Measurements from ENCODE around the gene AMZ1.
"Not testable (repeated sequence)": the region's sequence is repeated elsewhere in the genome, so short reads cannot be mapped to it uniquely, and the experiment has no call there.

Gene AMZ1

DNA sequence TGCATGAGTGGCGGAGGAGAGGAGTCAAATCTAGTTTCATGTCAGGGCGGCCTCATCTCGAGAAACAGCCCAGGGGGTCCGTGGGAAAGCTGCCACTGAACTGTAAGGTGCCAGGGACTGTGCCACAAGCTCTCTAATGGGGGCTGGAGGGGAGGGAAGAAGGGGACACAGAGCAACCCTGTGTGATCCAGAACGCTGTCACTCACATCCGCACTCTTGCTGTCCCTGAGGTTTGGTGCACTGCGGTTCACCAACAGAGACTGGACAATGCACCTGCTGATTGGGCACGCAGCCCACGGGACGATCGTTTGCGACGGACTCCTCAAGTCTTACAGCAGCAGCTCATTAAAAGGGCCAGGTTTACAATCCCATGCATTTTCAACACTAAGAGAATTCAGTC, 47.7 kb downstream of the AMZ1 start:
- in situ Hi-C loops (cut with HindIII; ENCODE audit: low pct_unique_long_range_greater_than_20kb, low sequenced_read_pairs) = no loop called here
- no peak for DNase-seq (ENCODE audit: low read depth in 1 of 2, low spot score in 1 of 2)
- no peak for TF ChIP-seq JUND (IDR thresholded peaks at IDR 0.05; ENCODE audit: low read depth)

- no peak for TF ChIP-seq JUND (IDR thresholded peaks at IDR 0.05; ENCODE audit: low read depth)
- in situ Hi-C loops (cut with HindIII; ENCODE audit: low pct_unique_long_range_greater_than_20kb, low sequenced_read_pairs) = no loop called here
- DNase-seq (ENCODE audit: low read depth in 1 of 2, low spot score in 1 of 2) = no peak
Measured at GRCh38 chr7:2736411-2736914, 48.5 kb downstream of the AMZ1 start.

DNA sequence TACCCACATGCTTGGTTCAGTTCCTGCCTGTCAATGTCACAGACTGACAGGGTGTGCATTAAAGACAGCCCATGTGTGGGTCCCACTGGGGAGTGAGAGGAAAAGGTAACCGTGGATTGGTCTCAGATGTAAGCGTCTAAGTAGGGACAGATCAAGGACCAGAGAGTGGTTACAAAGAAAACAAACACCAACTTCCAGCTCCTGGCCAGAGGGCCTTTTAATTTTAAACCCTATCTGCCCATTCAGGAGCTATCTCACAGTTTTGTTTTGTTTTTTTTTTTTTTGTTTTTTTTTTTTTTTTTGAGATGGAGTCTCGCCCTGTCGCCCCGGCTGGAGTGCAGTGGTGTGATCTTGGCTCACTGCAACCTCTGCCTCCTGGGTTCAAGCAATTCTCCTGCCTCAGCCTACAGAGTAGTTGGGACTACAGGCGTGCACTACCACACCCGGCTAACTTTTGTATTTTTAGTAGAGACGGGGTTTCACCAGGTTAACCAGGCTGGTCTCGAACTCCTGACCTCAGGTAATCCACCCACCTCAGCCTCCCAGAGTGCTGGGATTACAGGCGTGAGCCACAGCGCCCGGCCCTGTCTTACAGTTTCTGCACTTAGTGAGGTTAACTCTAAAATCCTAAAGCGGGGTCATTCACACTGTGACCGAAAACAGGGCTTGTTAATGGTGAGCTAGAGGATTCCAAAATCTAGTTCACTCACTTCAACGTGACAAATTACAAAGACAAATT, 49.2 kb downstream of the AMZ1 start:
- DNase-seq (ENCODE audit: low read depth in 1 of 2, low spot score in 1 of 2); in situ Hi-C loops (cut with HindIII; ENCODE audit: low pct_unique_long_range_greater_than_20kb, low sequenced_read_pairs): not testable (repeated sequence)

DNA sequence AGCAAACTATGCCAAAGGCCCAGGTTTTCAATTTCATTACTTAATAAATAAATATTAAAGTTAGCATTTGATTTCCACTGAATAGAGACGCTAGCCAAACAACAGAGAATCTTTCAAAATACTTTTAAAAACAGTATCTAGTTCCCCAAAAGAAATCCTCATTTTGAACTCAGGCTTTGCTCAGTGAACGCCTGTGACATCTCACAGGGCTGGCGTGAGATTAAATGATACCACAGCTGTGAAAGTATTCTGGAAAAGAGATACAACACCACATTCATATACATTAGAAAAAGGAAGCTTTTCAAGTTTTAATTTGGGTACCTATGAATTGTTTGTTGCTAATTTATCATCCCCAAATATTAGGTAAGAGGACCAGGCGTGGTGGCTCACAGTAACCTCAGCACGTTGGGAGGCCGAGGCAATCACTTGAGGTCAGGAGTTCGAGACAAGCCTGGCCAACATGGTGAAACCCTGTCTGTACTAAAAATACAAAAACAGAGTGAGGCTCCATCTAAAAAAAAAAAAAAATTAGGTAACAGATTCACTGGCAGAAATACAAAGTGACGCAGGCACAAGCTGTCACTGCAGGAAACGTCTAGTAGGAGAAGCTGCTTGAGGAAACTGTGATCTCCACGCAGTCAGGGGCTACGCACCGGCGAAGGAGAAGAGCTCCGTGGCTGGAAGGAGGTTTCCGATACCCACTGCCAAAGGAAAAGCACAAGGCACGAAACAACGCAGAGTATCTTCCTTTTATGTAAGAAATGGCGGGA, 50.0 kb downstream of the AMZ1 start:
- in situ Hi-C loops (cut with HindIII; ENCODE audit: low pct_unique_long_range_greater_than_20kb, low sequenced_read_pairs) = no loop called here
- TF ChIP-seq JUND (IDR thresholded peaks at IDR 0.05; ENCODE audit: low read depth) = no peak
- DNase-seq (ENCODE audit: low read depth in 1 of 2, low spot score in 1 of 2) = no peak

DNA sequence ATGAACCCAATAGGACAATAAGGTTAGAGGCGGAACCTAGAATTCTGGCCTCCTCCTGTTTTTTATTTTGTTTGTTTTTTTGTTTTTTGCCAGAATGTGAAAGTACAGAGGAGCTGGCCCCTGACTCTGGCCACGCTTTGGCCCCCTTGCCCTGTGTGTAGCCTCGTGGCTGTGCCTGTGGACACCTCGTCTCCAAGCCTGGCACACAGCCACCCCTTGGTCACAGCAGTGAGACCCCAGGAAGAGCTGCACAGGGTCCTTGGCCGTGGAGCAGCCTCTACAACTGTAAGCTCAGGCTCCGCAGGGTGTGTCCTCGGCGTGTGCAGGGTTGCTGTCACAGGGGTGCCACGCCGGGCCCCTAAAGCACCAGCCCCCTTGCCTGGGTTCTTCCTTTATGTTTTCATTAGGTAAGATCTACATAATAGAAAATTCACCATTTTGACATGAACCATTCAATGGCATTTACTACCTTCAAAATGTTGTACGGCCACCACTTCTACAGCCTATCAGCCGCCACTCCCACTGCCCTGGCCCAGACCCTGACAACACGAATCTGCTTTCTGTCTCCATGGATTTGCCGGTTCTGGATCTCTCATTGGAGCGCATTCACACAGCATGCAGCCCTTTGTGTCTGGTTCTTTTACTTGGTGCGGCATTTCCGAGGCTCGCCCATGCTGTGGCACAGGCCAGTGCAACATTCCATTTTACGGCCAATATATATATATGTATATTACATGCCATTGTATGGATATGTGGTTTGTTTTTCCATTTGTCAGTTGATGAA, 51.0 kb downstream of the AMZ1 start:
- no peak for DNase-seq (ENCODE audit: low read depth in 1 of 2, low spot score in 1 of 2)
- in situ Hi-C loops (cut with HindIII; ENCODE audit: low pct_unique_long_range_greater_than_20kb, low sequenced_read_pairs) = no loop called here
- no peak for TF ChIP-seq JUND (IDR thresholded peaks at IDR 0.05; ENCODE audit: low read depth)

- in situ Hi-C loops (cut with HindIII; ENCODE audit: low pct_unique_long_range_greater_than_20kb, low sequenced_read_pairs); DNase-seq (ENCODE audit: low read depth in 1 of 2, low spot score in 1 of 2): not testable (repeated sequence)
Measured at GRCh38 chr7:2743523-2744185, 55.7 kb downstream of the AMZ1 start.

DNA sequence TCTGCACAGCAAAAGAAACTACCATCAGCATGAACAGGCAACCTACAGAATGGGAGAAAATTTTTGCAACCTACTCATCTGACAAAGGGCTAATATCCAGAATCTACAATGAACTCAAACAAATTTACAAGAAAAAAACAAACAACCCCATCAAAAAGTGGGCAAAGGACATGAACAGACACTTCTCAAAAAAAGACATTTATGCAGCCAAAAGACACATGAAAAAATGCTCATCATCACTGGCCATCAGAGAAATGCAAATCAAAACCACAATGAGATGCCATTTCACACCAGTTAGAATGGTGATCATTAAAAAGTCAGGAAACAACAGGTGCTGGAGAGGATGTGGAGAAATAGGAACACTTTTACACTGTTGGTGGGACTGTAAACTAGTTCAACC, 60.7 kb downstream of the AMZ1 start:
- in situ Hi-C loops (cut with HindIII; ENCODE audit: low pct_unique_long_range_greater_than_20kb, low sequenced_read_pairs); DNase-seq (ENCODE audit: low read depth in 1 of 2, low spot score in 1 of 2): not testable (repeated sequence)

- no peak for DNase-seq (ENCODE audit: low read depth in 1 of 2, low spot score in 1 of 2)
- TF ChIP-seq JUND (IDR thresholded peaks at IDR 0.05; ENCODE audit: low read depth) = no peak
- in situ Hi-C loops (cut with HindIII; ENCODE audit: low pct_unique_long_range_greater_than_20kb, low sequenced_read_pairs) = no loop called here
Measured at GRCh38 chr7:2750004-2750407, 62.0 kb downstream of the AMZ1 start.

GRCh38 chr7:2751086-2751485, 63.1 kb downstream of the AMZ1 start:
- no peak for TF ChIP-seq JUND (IDR thresholded peaks at IDR 0.05; ENCODE audit: low read depth)
- DNase-seq (ENCODE audit: low read depth in 1 of 2, low spot score in 1 of 2) = no peak
- in situ Hi-C loops (cut with HindIII; ENCODE audit: low pct_unique_long_range_greater_than_20kb, low sequenced_read_pairs) = no loop called here

DNA sequence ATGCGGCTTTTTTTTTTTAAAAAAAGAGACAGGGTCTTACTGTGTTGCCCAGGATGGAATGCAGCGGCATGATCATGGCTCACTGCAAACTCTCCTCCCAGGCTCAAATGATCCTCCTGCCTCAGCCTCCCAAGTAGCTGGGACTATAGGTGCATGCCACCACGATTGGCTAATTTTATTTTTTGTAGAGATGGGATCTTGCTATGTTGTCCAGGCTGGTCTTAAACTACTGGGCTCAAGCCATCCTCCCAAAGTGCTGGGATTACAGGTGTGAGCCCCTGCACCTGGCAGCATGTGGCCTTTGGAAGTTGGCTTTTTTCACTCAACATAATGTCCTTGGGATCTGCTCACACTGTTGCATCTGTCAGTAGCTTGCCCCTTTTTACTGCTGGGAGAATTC, 65.1 kb downstream of the AMZ1 start:
- DNase-seq (ENCODE audit: low read depth in 1 of 2, low spot score in 1 of 2) = no peak
- no peak for TF ChIP-seq JUND (IDR thresholded peaks at IDR 0.05; ENCODE audit: low read depth)
- in situ Hi-C loops (cut with HindIII; ENCODE audit: low pct_unique_long_range_greater_than_20kb, low sequenced_read_pairs) = no loop called here

GRCh38 chr7:2754086-2754485, 66.1 kb downstream of the AMZ1 start:
- in situ Hi-C loops (cut with HindIII; ENCODE audit: low pct_unique_long_range_greater_than_20kb, low sequenced_read_pairs) = no loop called here
- TF ChIP-seq JUND (IDR thresholded peaks at IDR 0.05; ENCODE audit: low read depth) = no peak
- DNase-seq (ENCODE audit: low read depth in 1 of 2, low spot score in 1 of 2) = no peak

GRCh38 chr7:2754912-2755311, 66.9 kb downstream of the AMZ1 start:
- no peak for DNase-seq (ENCODE audit: low read depth in 1 of 2, low spot score in 1 of 2)
- in situ Hi-C loops (cut with HindIII; ENCODE audit: low pct_unique_long_range_greater_than_20kb, low sequenced_read_pairs) = no loop called here
- TF ChIP-seq JUND (IDR thresholded peaks at IDR 0.05; ENCODE audit: low read depth) = no peak

Data from T47D (cell line).